Right atrium auricular region (tissue), 2 donors: ENCODE data around the gene ELMO1. TPM values are rescaled to one million over a fixed set of nuclear protein-coding genes. Genes with fewer than 3 reads are reported as not detected.

Experiments
- DNase-seq: peaks from one replicate; pipeline ENCODE4 v3.0.0-alpha.2; 2019; ENCODE audit warnings: low spot score
- H3K27ac ChIP-seq, 2 donors: fragments of 200-600 bp; sonication (generic); 1 replicate in 1 of 2; 2 replicates in 1 of 2; pipeline ENCODE4 v1.5.1; 2016 to 2019
- H3K27me3 ChIP-seq, 2 donors: fragments of 200-600 bp; sonication (generic); one replicate each; pipeline versions ENCODE4 v1.5.1 to v1.6.0; 2017 to 2019
- H3K36me3 ChIP-seq: fragments of 200-600 bp; sonication (generic); one replicate; pipeline ENCODE4 v1.5.1; 2016
- H3K4me1 ChIP-seq, 2 donors: fragments of 200-600 bp; sonication (generic); one replicate each; pipeline versions ENCODE4 v1.5.1 to v1.6.0; 2017 to 2019
- H3K4me3 ChIP-seq, 2 donors: fragments of 200-600 bp; sonication (generic); 1 replicate in 1 of 2; 2 replicates in 1 of 2; pipeline ENCODE4 v1.5.1; 2017 to 2019; ENCODE audit warnings: mild to moderate bottlenecking in 1 of 2, moderate library complexity in 1 of 2
- H3K9me3 ChIP-seq, 2 donors: fragments of 200-600 bp; sonication (generic); one replicate each; pipeline ENCODE4 v1.5.1; 2019
- CTCF ChIP-seq, 2 donors: fragments of 200-600 bp; sonication (generic); IDR thresholded peaks; one replicate each; pipeline ENCODE4 v1.5.1; 2019; ENCODE audit warnings: antibody characterized with exemption in 2 of 2
- total RNA-seq, 2 donors: library from RNA; depleted of rRNA; stranded (reverse); fragments of >200 nt; gene quantifications; one replicate each; pipeline ENCODE4 v1.1.0, GENCODE V29; 2016

ELMO1 gene, protein sequence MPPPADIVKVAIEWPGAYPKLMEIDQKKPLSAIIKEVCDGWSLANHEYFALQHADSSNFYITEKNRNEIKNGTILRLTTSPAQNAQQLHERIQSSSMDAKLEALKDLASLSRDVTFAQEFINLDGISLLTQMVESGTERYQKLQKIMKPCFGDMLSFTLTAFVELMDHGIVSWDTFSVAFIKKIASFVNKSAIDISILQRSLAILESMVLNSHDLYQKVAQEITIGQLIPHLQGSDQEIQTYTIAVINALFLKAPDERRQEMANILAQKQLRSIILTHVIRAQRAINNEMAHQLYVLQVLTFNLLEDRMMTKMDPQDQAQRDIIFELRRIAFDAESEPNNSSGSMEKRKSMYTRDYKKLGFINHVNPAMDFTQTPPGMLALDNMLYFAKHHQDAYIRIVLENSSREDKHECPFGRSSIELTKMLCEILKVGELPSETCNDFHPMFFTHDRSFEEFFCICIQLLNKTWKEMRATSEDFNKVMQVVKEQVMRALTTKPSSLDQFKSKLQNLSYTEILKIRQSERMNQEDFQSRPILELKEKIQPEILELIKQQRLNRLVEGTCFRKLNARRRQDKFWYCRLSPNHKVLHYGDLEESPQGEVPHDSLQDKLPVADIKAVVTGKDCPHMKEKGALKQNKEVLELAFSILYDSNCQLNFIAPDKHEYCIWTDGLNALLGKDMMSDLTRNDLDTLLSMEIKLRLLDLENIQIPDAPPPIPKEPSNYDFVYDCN
- 10 to 100 TPM; 24.4 to 45.1 TPM for total RNA-seq

- no peaks in the 10 kb centered on the region for H3K27me3 ChIP-seq
- peaks cover 0 to 15% of the 10 kb centered on the region in 2 donors for H3K4me1 ChIP-seq
- H3K9me3 ChIP-seq = no peaks in the 10 kb centered on the region
- peak within 1 kb of the TSS; percentile 75 to 79 for H3K4me3 ChIP-seq
- no peaks in the 10 kb centered on the region for H3K36me3 ChIP-seq
- TF ChIP-seq CTCF (IDR thresholded peaks at IDR 0.05) = peak; percentile 35 to 44
- DNase-seq = peak; percentile 87
- H3K27ac ChIP-seq = peak within 1 kb of the TSS; percentile 86 to 91
Measured at GRCh38 chr7:37448636-37449361, at the start of gene ELMO1. Gene ELMO1, minus strand, starts transcription at chr7:37448864. Its CDS starts 106,174 bp downstream, at chr7:37342690.

GRCh38 chr7:37497576-37497975 lies 48.9 kb upstream of the ELMO1 start:
- no peak overlapping the region for H3K4me3 ChIP-seq
- no peak for DNase-seq

DNA sequence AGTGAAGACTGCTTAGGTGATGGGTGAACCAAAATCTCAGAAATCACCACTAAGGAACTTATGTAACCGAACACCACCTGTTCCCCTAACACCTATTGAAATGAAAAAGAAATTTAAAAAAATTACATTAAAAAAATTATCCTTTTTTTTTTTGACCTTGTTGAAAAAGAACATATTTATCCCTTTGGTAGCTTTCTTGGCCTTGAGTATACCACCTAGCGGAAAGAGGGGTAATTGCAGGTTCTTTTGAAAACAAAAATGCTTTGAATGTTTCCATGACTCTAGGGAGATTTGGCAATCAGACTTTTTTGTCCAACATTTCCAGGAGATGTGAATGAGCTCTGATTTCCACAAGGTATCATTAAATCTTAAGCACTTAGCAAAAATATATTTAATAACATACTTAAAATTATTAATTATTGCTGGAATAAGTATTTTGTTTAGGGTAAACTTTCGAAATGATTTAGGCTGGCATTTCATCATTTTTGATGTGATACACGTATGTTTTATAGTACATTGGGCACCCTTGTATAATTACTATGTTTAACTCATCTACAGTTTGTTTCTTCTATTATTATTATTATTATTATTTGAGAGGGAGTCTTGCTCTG lies 47.0 kb upstream of the ELMO1 start:
- H3K27ac ChIP-seq = no peak overlapping the region
- DNase-seq = no peak
- peak; percentile 80 for TF ChIP-seq CTCF (IDR thresholded peaks at IDR 0.05)

More at GRCh38 chr7:37497576-37497975, 48.9 kb upstream of the ELMO1 start:
- Histone ChIP-seq H3K9me3 (no peaks in the 10 kb centered on the region), H3K27me3 (no peaks in the 10 kb centered on the region), H3K36me3 (no peaks in the 10 kb centered on the region), H3K4me1 (no peaks in the 10 kb centered on the region), H3K27ac (no peak overlapping the region)
- TF ChIP-seq CTCF (IDR thresholded peaks at IDR 0.05) = no peak

DNA sequence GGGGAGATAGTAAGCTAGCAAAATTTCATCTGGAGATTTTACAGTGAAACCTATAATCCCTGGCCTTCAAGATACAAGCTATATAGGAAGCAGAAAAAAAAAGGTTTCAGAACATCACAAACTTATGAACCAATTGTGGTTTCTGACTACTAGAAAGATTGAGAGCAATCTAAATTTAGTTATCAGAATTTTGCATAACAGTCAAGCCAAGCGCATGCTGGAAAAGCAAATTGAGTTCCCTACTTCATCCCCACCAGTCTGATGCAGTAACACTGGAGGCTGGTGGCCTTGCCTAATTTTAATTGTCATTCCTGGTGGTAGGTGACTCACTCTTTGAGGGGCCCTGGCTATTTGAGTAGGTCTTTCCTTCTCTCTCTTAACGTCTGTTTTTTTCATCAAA lies 46.3 kb upstream of the ELMO1 start:
- Histone ChIP-seq H3K4me3 (no peak overlapping the region), H3K36me3 (no peaks in the 10 kb centered on the region), H3K27ac (no peak overlapping the region), H3K9me3 (no peaks in the 10 kb centered on the region), H3K27me3 (no peaks in the 10 kb centered on the region), H3K4me1 (no peaks in the 10 kb centered on the region)
- no peak for DNase-seq
- no peak for TF ChIP-seq CTCF (IDR thresholded peaks at IDR 0.05)

More for the DNA sequence above, 47.0 kb upstream of the ELMO1 start:
- Histone ChIP-seq H3K9me3 (no peaks in the 10 kb centered on the region), H3K4me1 (no peaks in the 10 kb centered on the region), H3K36me3 (no peaks in the 10 kb centered on the region), H3K4me3 (no peak overlapping the region), H3K27me3 (no peaks in the 10 kb centered on the region)

DNA sequence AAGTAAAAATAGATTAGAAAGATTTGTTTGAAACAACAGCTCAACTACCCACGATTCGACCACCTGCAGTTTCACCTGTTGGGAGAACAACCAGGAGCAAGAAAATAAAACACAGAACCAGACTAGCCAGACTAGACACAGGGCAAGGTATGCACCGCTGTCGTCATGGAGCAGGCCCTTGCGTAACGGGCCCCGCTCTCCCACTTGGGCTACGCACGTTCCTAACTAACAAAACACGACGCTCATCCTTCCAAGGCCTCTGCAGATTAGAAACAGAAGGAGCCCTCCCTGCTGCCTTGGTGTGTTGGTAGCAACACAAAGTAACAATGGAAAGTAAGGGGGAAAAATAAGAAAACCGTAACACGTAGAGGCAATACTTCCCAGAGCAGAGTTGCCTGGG lies 45.1 kb upstream of the ELMO1 start:
- no peak overlapping the region for H3K4me3 ChIP-seq
- no peaks in the 10 kb centered on the region for H3K4me1 ChIP-seq
- no peak for DNase-seq
- no peaks in the 10 kb centered on the region for H3K9me3 ChIP-seq
- no peaks in the 10 kb centered on the region for H3K27me3 ChIP-seq
- no peaks in the 10 kb centered on the region for H3K36me3 ChIP-seq
- TF ChIP-seq CTCF (IDR thresholded peaks at IDR 0.05) = no peak
- H3K27ac ChIP-seq = no peak overlapping the region
